ENCODE measurements around the gene CNR2.

The CNR2 gene

GRCh38 chr1:23899070-23899469, 14.1 kb downstream of the CNR2 start:
- no peak for TF ChIP-seq POLR2AphosphoS5 (IDR thresholded peaks at IDR 0.05; ENCODE audit: low read depth, low read length)
- TF ChIP-seq TAF1 (IDR thresholded peaks at IDR 0.05; ENCODE audit: borderline replicate concordance, low read depth, low read length): no peak
- TF ChIP-seq POLR2A (IDR thresholded peaks at IDR 0.05; ENCODE audit: low read depth, low read length): no peak
- FAIRE-seq (peak; percentile 80), DNase-seq (ENCODE audit: insufficient read length) (no peak)

- no peak for TF ChIP-seq POLR2A (IDR thresholded peaks at IDR 0.05; ENCODE audit: low read depth, low read length)
- no peak for TF ChIP-seq TAF1 (IDR thresholded peaks at IDR 0.05; ENCODE audit: borderline replicate concordance, low read depth, low read length)
- no peak for TF ChIP-seq POLR2AphosphoS5 (IDR thresholded peaks at IDR 0.05; ENCODE audit: low read depth, low read length)
- peak; percentile 62 for FAIRE-seq
Measured at GRCh38 chr1:23897083-23897482, 16.1 kb downstream of the CNR2 start.

GRCh38 chr1:23896491-23896890, 16.7 kb downstream of the CNR2 start:
- FAIRE-seq (peak; percentile 92), DNase-seq (ENCODE audit: insufficient read length) (no peak)
- no peak for TF ChIP-seq TAF1 (IDR thresholded peaks at IDR 0.05; ENCODE audit: borderline replicate concordance, low read depth, low read length)
- TF ChIP-seq POLR2AphosphoS5 (IDR thresholded peaks at IDR 0.05; ENCODE audit: low read depth, low read length): no peak
- no peak for TF ChIP-seq POLR2A (IDR thresholded peaks at IDR 0.05; ENCODE audit: low read depth, low read length)

More at GRCh38 chr1:23897083-23897482, 16.1 kb downstream of the CNR2 start:
- no peak for DNase-seq (ENCODE audit: insufficient read length)

- no peak for DNase-seq (ENCODE audit: insufficient read length)
- FAIRE-seq: no peak
- no peak for TF ChIP-seq TAF1 (IDR thresholded peaks at IDR 0.05; ENCODE audit: borderline replicate concordance, low read depth, low read length)
- TF ChIP-seq POLR2A (IDR thresholded peaks at IDR 0.05; ENCODE audit: low read depth, low read length): no peak
- TF ChIP-seq POLR2AphosphoS5 (IDR thresholded peaks at IDR 0.05; ENCODE audit: low read depth, low read length): no peak
Measured at GRCh38 chr1:23895993-23896392, 17.2 kb downstream of the CNR2 start.

GRCh38 chr1:23895082-23895481, 18.1 kb downstream of the CNR2 start:
- TF ChIP-seq TAF1 (IDR thresholded peaks at IDR 0.05; ENCODE audit: borderline replicate concordance, low read depth, low read length) (no peak), POLR2A (IDR thresholded peaks at IDR 0.05; ENCODE audit: low read depth, low read length) (no peak)
- DNase-seq (ENCODE audit: insufficient read length): no peak
- FAIRE-seq: no peak

- FAIRE-seq (peak; percentile 97), DNase-seq (ENCODE audit: insufficient read length) (no peak)
- TF ChIP-seq POLR2AphosphoS5 (IDR thresholded peaks at IDR 0.05; ENCODE audit: low read depth, low read length): no peak
- TF ChIP-seq POLR2A (IDR thresholded peaks at IDR 0.05; ENCODE audit: low read depth, low read length): no peak
- no peak for TF ChIP-seq TAF1 (IDR thresholded peaks at IDR 0.05; ENCODE audit: borderline replicate concordance, low read depth, low read length)
Measured at GRCh38 chr1:23889074-23889473, 24.1 kb downstream of the CNR2 start.

- no peak for FAIRE-seq
- DNase-seq (ENCODE audit: insufficient read length): no peak
- TF ChIP-seq TAF1 (IDR thresholded peaks at IDR 0.05; ENCODE audit: borderline replicate concordance, low read depth, low read length): no peak
- no peak for TF ChIP-seq POLR2AphosphoS5 (IDR thresholded peaks at IDR 0.05; ENCODE audit: low read depth, low read length)
- no peak for TF ChIP-seq POLR2A (IDR thresholded peaks at IDR 0.05; ENCODE audit: low read depth, low read length)
Measured at GRCh38 chr1:23885222-23885621, 27.9 kb downstream of the CNR2 start.

- TF ChIP-seq POLR2A (IDR thresholded peaks at IDR 0.05; ENCODE audit: low read depth, low read length) (no peak), TAF1 (IDR thresholded peaks at IDR 0.05; ENCODE audit: borderline replicate concordance, low read depth, low read length) (no peak), POLR2AphosphoS5 (IDR thresholded peaks at IDR 0.05; ENCODE audit: low read depth, low read length) (no peak)
- DNase-seq (ENCODE audit: insufficient read length) (no peak), FAIRE-seq (no peak)
Measured at GRCh38 chr1:23882746-23883145, 30.4 kb downstream of the CNR2 start.

- TF ChIP-seq POLR2AphosphoS5 (IDR thresholded peaks at IDR 0.05; ENCODE audit: low read depth, low read length): no peak
- TF ChIP-seq TAF1 (IDR thresholded peaks at IDR 0.05; ENCODE audit: borderline replicate concordance, low read depth, low read length): no peak
- no peak for TF ChIP-seq POLR2A (IDR thresholded peaks at IDR 0.05; ENCODE audit: low read depth, low read length)
- DNase-seq (ENCODE audit: insufficient read length): no peak
- no peak for FAIRE-seq
Measured at GRCh38 chr1:23879809-23880208, 33.4 kb downstream of the CNR2 start.

GRCh38 chr1:23878668-23879067, 34.5 kb downstream of the CNR2 start:
- DNase-seq (ENCODE audit: insufficient read length) (no peak), FAIRE-seq (no peak)
- TF ChIP-seq TAF1 (IDR thresholded peaks at IDR 0.05; ENCODE audit: borderline replicate concordance, low read depth, low read length) (no peak), POLR2AphosphoS5 (IDR thresholded peaks at IDR 0.05; ENCODE audit: low read depth, low read length) (no peak), POLR2A (IDR thresholded peaks at IDR 0.05; ENCODE audit: low read depth, low read length) (no peak)

- DNase-seq (ENCODE audit: insufficient read length) (no peak), FAIRE-seq (no peak)
- TF ChIP-seq POLR2AphosphoS5 (IDR thresholded peaks at IDR 0.05; ENCODE audit: low read depth, low read length): no peak
- TF ChIP-seq POLR2A (IDR thresholded peaks at IDR 0.05; ENCODE audit: low read depth, low read length): no peak
- TF ChIP-seq TAF1 (IDR thresholded peaks at IDR 0.05; ENCODE audit: borderline replicate concordance, low read depth, low read length): no peak
Measured at GRCh38 chr1:23875382-23875781, 37.8 kb downstream of the CNR2 start.

GRCh38 chr1:23872421-23872820, 40.7 kb downstream of the CNR2 start:
- FAIRE-seq: no peak
- TF ChIP-seq POLR2AphosphoS5 (IDR thresholded peaks at IDR 0.05; ENCODE audit: low read depth, low read length) (no peak), TAF1 (IDR thresholded peaks at IDR 0.05; ENCODE audit: borderline replicate concordance, low read depth, low read length) (no peak), POLR2A (IDR thresholded peaks at IDR 0.05; ENCODE audit: low read depth, low read length) (no peak)

GRCh38 chr1:23869051-23869450, 44.1 kb downstream of the CNR2 start:
- TF ChIP-seq POLR2A (IDR thresholded peaks at IDR 0.05; ENCODE audit: low read depth, low read length) (no peak), POLR2AphosphoS5 (IDR thresholded peaks at IDR 0.05; ENCODE audit: low read depth, low read length) (no peak), TAF1 (IDR thresholded peaks at IDR 0.05; ENCODE audit: borderline replicate concordance, low read depth, low read length) (no peak)
- no peak for DNase-seq (ENCODE audit: insufficient read length)
- peak; percentile 65 for FAIRE-seq

More at GRCh38 chr1:23872421-23872820, 40.7 kb downstream of the CNR2 start:
- DNase-seq (ENCODE audit: insufficient read length): no peak
